Thyroid gland (tissue), 4 donors: Measurements from ENCODE around the gene MAPK7. TPM values are rescaled to one million over a fixed set of nuclear protein-coding genes. Genes with fewer than 3 reads are reported as not detected.

Experiments
- DNase-seq, 2 donors: peaks; one replicate each; pipeline ENCODE4 v3.0.0-alpha.2; 2019
- H3K27ac ChIP-seq, 3 donors: fragments of 200-600 bp; sonication (generic); 1 replicate in 2 of 3; 2 replicates in 1 of 3; pipeline ENCODE4 v1.5.1; 2016 to 2019; ENCODE audit warnings: mild to moderate bottlenecking in 1 of 3, moderate library complexity in 1 of 3
- H3K27me3 ChIP-seq: fragments of 200-600 bp; sonication (generic); one replicate; pipeline ENCODE4 v1.5.1; 2019
- H3K36me3 ChIP-seq, 2 donors: fragments of 200-600 bp; sonication (generic); one replicate each; pipeline ENCODE4 v1.5.1; 2016 to 2019
- H3K4me1 ChIP-seq, 2 donors: fragments of 200-600 bp; sonication (generic); one replicate each; pipeline ENCODE4 v1.5.1; 2017 to 2019
- H3K4me3 ChIP-seq, 3 donors: fragments of 200-600 bp; sonication (generic); replicated peaks in 1 of 3; 1 replicate in 2 of 3; 2 replicates in 1 of 3; pipeline ENCODE4 v1.5.1; 2016; ENCODE audit warnings: mild to moderate bottlenecking in 1 of 3
- H3K9me3 ChIP-seq: fragments of 200-600 bp; sonication (generic); one replicate; pipeline ENCODE4 v1.5.1; 2017
- POLR2A ChIP-seq, 2 donors: fragments of 450-650 bp; IDR thresholded peaks; one replicate each; pipeline ENCODE4 v1.6.1; 2017; ENCODE audit warnings: antibody characterized with exemption in 2 of 2, mild to moderate bottlenecking in 2 of 2, moderate library complexity in 1 of 2
- WGBS, 2 donors: methylation state at CpG; one replicate each; pipeline ENCODE4 v1.1.5; 2017; 5-methylcytosine and 5-hydroxymethylcytosine counted together
- intact Hi-C: fragments of 100-400 bp; cut with DNase I; formaldehyde crosslinking; loops from one replicate; pipeline ENCODE4 v1.15.1; 2023
- total RNA-seq, 4 donors: library from RNA; depleted of rRNA; stranded (reverse); fragments of >200 nt; gene quantifications; one replicate each; pipeline ENCODE4 v1.2.3, GENCODE V29; 2016
- TF ChIP-seq, protein P1 (sequence below), 6 experiments: fragments of 200-600 bp in 3 of 6; fragments of 450-650 bp in 3 of 6; sonication (generic) in 3 of 6; IDR thresholded peaks; one replicate each; pipeline ENCODE4 v1.5.1; 2016 to 2019; ENCODE audit warnings: antibody characterized with exemption in 6 of 6, mild to moderate bottlenecking in 2 of 6, inconsistent platforms in 1 of 6, moderate library complexity in 1 of 6

MAPK7 gene
- total RNA-seq, 4 donors from 2014 or later = 22.4 to 46.5 (median 31.3) TPM

GRCh38 chr17:19390951-19391350 is 12.7 kb downstream of the MAPK7 start:
- Histone ChIP-seq H3K36me3 (no peaks in the 10 kb centered on the region), H3K27me3 (no peaks in the 10 kb centered on the region), H3K9me3 (no peaks in the 10 kb centered on the region), H3K4me1 (peaks cover 12 to 24% of the 10 kb centered on the region in 2 donors), H3K27ac (no peak overlapping the region), H3K4me3 (no peak overlapping the region)
- 93 to 94% methylated on average over 2 of the region's 2 CpGs for WGBS, 2 donors
- intact Hi-C loops = no loop called here
- TF ChIP-seq, protein P1, sequence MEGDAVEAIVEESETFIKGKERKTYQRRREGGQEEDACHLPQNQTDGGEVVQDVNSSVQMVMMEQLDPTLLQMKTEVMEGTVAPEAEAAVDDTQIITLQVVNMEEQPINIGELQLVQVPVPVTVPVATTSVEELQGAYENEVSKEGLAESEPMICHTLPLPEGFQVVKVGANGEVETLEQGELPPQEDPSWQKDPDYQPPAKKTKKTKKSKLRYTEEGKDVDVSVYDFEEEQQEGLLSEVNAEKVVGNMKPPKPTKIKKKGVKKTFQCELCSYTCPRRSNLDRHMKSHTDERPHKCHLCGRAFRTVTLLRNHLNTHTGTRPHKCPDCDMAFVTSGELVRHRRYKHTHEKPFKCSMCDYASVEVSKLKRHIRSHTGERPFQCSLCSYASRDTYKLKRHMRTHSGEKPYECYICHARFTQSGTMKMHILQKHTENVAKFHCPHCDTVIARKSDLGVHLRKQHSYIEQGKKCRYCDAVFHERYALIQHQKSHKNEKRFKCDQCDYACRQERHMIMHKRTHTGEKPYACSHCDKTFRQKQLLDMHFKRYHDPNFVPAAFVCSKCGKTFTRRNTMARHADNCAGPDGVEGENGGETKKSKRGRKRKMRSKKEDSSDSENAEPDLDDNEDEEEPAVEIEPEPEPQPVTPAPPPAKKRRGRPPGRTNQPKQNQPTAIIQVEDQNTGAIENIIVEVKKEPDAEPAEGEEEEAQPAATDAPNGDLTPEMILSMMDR (IDR thresholded peaks at IDR 0.05) = no peak
- TF ChIP-seq POLR2A (IDR thresholded peaks at IDR 0.05) = no peak
- DNase-seq = no peak

- no peak for DNase-seq
- no peaks in the 10 kb centered on the region for H3K27me3 ChIP-seq
- no peak overlapping the region for H3K4me3 ChIP-seq
- intact Hi-C loops = no loop called here
- no peak overlapping the region for H3K27ac ChIP-seq
- no peak for TF ChIP-seq POLR2A (IDR thresholded peaks at IDR 0.05)
- TF ChIP-seq, protein P1 (IDR thresholded peaks at IDR 0.05) = no peak
- 85 to 95% methylated on average over 4 to 7 of the region's 7 CpGs for WGBS, 2 donors
- H3K36me3 ChIP-seq = no peaks in the 10 kb centered on the region
- peaks cover 12 to 24% of the 10 kb centered on the region in 2 donors for H3K4me1 ChIP-seq
- no peaks in the 10 kb centered on the region for H3K9me3 ChIP-seq
Measured at GRCh38 chr17:19391432-19391831, 13.1 kb downstream of the MAPK7 start.

- Histone ChIP-seq H3K4me1 (peaks cover 8 to 18% of the 10 kb centered on the region in 2 donors), H3K27ac (no peak overlapping the region), H3K9me3 (no peaks in the 10 kb centered on the region), H3K36me3 (no peaks in the 10 kb centered on the region), H3K4me3 (no peak overlapping the region), H3K27me3 (no peaks in the 10 kb centered on the region)
- TF ChIP-seq POLR2A (IDR thresholded peaks at IDR 0.05) = no peak
- TF ChIP-seq, protein P1 (IDR thresholded peaks at IDR 0.05) = no peak
- no peak for DNase-seq
- WGBS, 2 donors = 72 to 81% methylated on average over 7 of the region's 7 CpGs
- intact Hi-C loops = no loop called here
Measured at GRCh38 chr17:19392303-19392702, 14.0 kb downstream of the MAPK7 start.

DNA sequence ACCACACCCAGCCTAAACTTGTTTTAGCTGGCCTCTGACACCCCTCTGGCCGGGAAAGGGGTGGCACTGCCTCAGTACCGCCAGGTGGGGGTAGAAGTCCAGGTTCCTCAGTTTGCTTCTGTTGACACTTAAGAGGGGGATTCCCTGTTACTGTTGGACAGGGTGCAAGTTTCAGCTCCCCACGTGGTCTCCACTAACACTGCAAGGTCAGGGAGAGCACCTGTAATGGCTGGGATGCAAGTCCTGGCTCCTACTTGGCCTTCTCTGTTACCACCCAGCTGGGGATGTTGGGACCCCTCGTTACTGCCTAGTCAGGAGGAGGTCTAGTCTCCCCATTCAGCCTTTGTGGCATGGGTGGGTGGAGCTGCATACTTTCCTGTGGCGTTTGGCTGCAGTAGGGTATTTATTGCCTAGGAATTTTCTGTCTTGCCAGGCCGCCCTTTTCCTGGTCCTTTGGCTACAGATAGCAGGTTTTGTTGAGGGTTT is 19.3 kb downstream of the MAPK7 start:
- TF ChIP-seq POLR2A (IDR thresholded peaks at IDR 0.05) = no peak
- TF ChIP-seq, protein P1 (IDR thresholded peaks at IDR 0.05) = no peak
- Histone ChIP-seq H3K4me3 (no peak overlapping the region), H3K36me3 (no peaks in the 10 kb centered on the region), H3K27ac (peak overlapping the region; percentile 3 to 69 (median 57)), H3K4me1 (peaks cover 15 to 26% of the 10 kb centered on the region in 2 donors), H3K27me3 (no peaks in the 10 kb centered on the region), H3K9me3 (no peaks in the 10 kb centered on the region)
- no peak for DNase-seq
- intact Hi-C loops = no loop called here
- 69 to 86% methylated on average over 6 of the region's 6 CpGs for WGBS, 2 donors

DNA sequence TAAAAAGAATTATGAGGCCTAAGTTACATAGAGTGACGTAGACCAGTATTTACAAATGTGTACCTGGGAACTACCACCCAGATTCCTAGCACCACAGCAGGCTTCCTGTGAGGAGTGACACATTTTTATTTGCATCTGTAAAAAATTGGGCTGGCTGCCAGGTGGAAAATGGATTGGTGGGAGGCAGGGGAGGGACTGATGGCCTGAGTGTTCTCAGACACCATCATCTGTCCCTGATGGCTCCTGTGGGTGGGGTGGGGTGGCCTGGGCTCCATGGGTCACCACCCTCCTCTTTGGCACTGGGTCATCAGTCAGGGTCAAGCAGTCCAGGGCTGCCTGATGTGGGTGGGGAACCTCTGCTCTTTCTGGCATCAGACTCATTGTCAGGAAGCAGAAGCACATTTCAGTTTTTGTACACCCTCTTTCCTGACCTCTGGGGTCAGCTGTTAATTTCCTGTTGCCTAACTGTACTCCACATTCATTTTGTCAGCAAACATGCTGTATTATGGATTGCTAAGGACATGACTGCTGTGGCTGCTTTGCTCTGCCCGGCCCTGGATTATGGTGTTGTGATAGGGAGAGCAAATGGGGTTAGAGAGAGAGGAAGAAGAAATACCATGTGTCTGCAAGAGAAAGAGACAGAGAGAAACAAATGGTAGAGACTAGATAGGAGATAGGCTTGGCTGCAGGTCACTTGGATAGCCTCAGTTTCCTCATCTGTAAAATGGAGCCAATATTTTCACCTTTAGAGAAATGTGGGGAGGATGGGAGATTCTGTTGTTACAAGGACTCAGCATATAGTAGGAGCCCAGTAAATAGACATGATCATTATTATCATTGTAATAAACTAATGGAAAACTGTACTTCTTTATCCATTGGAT is 20.2 kb downstream of the MAPK7 start:
- intact Hi-C loops = no loop called here
- 74 to 75% methylated on average over 2 of the region's 2 CpGs for WGBS, 2 donors
- no peaks in the 10 kb centered on the region for H3K9me3 ChIP-seq
- no peak overlapping the region for H3K4me3 ChIP-seq
- TF ChIP-seq, protein P1 (IDR thresholded peaks at IDR 0.05) = no peak
- no peak for TF ChIP-seq POLR2A (IDR thresholded peaks at IDR 0.05)
- no peaks in the 10 kb centered on the region for H3K27me3 ChIP-seq
- peak overlapping the region in 2 of 3 donors; percentile 57 to 69 for H3K27ac ChIP-seq
- peaks cover 15 to 26% of the 10 kb centered on the region in 2 donors for H3K4me1 ChIP-seq
- no peaks in the 10 kb centered on the region for H3K36me3 ChIP-seq
- peak; percentile 45 for DNase-seq
